DMS153 (cell line): ENCODE results near the gene PKIG.
"Not testable (repeated sequence)": the region's sequence is repeated elsewhere in the genome, so short reads cannot be mapped to it uniquely, and the experiment has no call there.

Experiments
- DNase-seq: peaks from one replicate; lab custom pipeline; 2025; lab: John Stamatoyannopoulos, UW

The PKIG gene

GRCh38 chr20:44572551-44573500 is 9.6 kb upstream of the PKIG start:
- no peak for DNase-seq

- DNase-seq: no peak
These were observed 8.9 kb upstream of the PKIG start for GRCh38 chr20:44573501-44573869.

GRCh38 chr20:44574372-44574771 is 8.0 kb upstream of the PKIG start:
- no peak for DNase-seq

- DNase-seq: no peak
These were observed 6.1 kb upstream of the PKIG start for GRCh38 chr20:44576297-44576696.

GRCh38 chr20:44579313-44580081 is 2.9 kb upstream of the PKIG start:
- no peak for DNase-seq

GRCh38 chr20:44580581-44581268 is 1.7 kb upstream of the PKIG start:
- DNase-seq: no peak

GRCh38 chr20:44581515-44581914 is 864 bp upstream of the PKIG start:
- no peak for DNase-seq

- DNase-seq: no peak
These were observed 778 bp downstream of the PKIG start for GRCh38 chr20:44583157-44583556.

GRCh38 chr20:44584162-44584561 is 1.8 kb downstream of the PKIG start:
- no peak for DNase-seq

GRCh38 chr20:44585057-44585963 is 2.9 kb downstream of the PKIG start:
- DNase-seq: no peak

GRCh38 chr20:44586289-44586911 is 4.0 kb downstream of the PKIG start:
- no peak for DNase-seq

GRCh38 chr20:44587035-44587980 is 4.9 kb downstream of the PKIG start:
- no peak for DNase-seq

- DNase-seq: not testable (repeated sequence)
These were observed 5.9 kb downstream of the PKIG start for GRCh38 chr20:44588321-44588720.

GRCh38 chr20:44589537-44589936 is 7.2 kb downstream of the PKIG start:
- DNase-seq: no peak

GRCh38 chr20:44590980-44591778 is 8.8 kb downstream of the PKIG start:
- no peak for DNase-seq

- no peak for DNase-seq
These were observed 10.0 kb downstream of the PKIG start for GRCh38 chr20:44592366-44592765.

- DNase-seq: no peak
These were observed 11.4 kb downstream of the PKIG start for GRCh38 chr20:44593751-44594150.

- DNase-seq: no peak
These were observed 12.4 kb downstream of the PKIG start for GRCh38 chr20:44594730-44595129.

GRCh38 chr20:44596010-44596409 is 13.6 kb downstream of the PKIG start:
- no peak for DNase-seq
